ENCODE measurements around the gene HS3ST5.
A peak's percentile ranks its signal among the peaks of the same experiment; 100 is the strongest.

The HS3ST5 gene

DNA sequence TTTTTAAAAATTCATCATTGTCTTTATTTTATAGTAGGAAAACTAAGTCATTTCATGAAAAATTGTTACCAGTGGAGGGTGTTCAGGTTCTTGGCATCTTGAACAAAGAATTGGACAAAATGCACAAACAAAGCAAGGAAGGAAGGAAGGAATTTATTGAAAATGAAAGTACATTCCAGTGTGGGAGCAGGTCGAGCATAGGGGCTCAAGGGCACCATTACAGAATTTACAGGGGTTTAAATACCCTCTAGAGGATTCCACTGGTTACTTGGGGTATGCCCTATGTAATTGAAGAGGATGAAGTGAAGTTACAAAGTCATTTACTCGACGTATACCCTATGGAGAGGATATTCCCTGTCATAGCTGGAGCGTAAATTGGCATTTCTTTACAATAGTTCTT is 334.5 kb downstream of the HS3ST5 start:
- DNase-seq (ENCODE audit: low read depth), result peak; percentile 23
- H3K4me3 ChIP-seq (ENCODE audit: low read depth, low read length), result no peak overlapping the region
- no peak for TF ChIP-seq CTCF (conservative IDR thresholded peaks at IDR 0.05; ENCODE audit: low read depth, low read length)

DNA sequence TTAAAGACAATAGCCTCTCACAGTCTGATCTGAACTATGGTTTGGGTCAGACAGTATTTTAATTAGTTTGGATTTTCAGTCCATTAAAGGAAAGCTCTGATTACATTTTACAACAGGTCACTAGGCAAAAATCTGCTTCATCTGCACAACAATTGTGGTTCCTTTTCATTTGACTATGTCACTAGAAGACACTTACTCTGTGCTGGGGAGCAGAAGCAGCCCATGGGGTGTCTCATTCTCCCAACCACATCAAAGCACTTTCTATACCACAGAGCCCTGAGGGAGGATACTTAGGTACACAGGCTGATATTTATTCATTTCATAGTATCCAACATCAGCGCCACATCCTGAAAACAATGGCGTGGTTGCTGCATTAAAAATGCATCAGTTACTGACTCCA is 335.3 kb downstream of the HS3ST5 start:
- no peak overlapping the region for H3K4me3 ChIP-seq (ENCODE audit: low read depth, low read length)
- DNase-seq (ENCODE audit: low read depth), result no peak
- TF ChIP-seq CTCF (conservative IDR thresholded peaks at IDR 0.05; ENCODE audit: low read depth, low read length), result no peak
